ENCODE data around the gene ZDHHC17.

The ZDHHC17 gene

GRCh38 chr12:76883811-76884210 is 119.9 kb downstream of the ZDHHC17 start:
- no peak for DNase-seq (ENCODE audit: extremely low read depth, low read depth)
- H3K4me3 ChIP-seq (replicated peaks; ENCODE audit: low read depth, low read length): no peak overlapping the region
- TF ChIP-seq, protein P1, sequence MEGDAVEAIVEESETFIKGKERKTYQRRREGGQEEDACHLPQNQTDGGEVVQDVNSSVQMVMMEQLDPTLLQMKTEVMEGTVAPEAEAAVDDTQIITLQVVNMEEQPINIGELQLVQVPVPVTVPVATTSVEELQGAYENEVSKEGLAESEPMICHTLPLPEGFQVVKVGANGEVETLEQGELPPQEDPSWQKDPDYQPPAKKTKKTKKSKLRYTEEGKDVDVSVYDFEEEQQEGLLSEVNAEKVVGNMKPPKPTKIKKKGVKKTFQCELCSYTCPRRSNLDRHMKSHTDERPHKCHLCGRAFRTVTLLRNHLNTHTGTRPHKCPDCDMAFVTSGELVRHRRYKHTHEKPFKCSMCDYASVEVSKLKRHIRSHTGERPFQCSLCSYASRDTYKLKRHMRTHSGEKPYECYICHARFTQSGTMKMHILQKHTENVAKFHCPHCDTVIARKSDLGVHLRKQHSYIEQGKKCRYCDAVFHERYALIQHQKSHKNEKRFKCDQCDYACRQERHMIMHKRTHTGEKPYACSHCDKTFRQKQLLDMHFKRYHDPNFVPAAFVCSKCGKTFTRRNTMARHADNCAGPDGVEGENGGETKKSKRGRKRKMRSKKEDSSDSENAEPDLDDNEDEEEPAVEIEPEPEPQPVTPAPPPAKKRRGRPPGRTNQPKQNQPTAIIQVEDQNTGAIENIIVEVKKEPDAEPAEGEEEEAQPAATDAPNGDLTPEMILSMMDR (IDR thresholded peaks at IDR 0.05; ENCODE audit: low read depth, low read length, missing control alignments): no peak

GRCh38 chr12:76888775-76889174 is 124.9 kb downstream of the ZDHHC17 start:
- TF ChIP-seq, protein P1 (IDR thresholded peaks at IDR 0.05; ENCODE audit: low read depth, low read length, missing control alignments): no peak
- no peak for DNase-seq (ENCODE audit: extremely low read depth, low read depth)
- H3K4me3 ChIP-seq (replicated peaks; ENCODE audit: low read depth, low read length): no peak overlapping the region

DNA sequence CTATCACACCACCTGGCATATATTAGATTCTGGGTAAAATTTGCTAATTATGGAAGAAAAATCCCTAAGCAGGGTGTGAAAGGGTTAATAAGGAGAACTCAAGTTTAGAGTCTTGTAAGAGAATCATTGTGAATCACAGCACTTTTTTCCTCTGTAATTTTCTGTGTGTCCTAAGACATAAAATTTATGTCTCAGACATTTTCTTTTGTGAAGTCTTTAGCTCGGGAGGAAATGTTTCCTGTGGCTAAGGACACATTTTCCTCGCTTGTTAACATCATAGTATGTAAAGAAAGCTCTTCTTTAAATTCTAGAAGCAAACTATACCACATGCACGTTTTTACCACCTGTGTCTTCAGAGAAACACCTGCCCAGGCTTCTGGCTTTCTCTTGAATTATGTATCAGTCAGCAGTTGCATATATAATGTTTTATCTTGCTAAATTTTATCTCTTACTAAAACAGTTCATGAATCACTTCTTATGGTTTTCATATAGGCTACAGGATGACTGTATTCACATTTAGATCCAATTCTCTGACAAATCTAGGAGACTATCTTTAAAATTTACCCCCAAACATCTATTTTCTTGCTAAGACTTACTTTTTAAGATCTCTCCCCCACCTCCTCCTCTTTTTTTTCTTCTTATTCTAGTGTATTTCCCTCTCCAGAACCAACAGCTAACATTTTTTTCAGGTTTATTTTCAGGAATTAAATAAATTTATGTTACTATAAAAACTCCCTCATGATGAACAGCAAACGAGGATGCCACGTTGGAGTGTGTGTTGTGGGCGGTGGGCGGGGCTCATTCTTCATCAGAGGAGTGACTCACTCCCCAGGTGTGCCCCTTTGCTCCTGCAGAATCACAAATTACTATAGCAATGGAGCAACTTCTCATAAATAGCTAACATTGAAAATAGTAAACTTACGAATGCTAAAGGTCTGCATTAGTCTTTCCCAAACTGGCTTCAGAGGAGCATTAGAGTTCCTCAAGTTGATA is 126.5 kb downstream of the ZDHHC17 start:
- DNase-seq (ENCODE audit: extremely low read depth, low read depth): no peak
- H3K4me3 ChIP-seq (replicated peaks; ENCODE audit: low read depth, low read length): no peak overlapping the region
- TF ChIP-seq, protein P1 (IDR thresholded peaks at IDR 0.05; ENCODE audit: low read depth, low read length, missing control alignments): no peak

- H3K4me3 ChIP-seq (replicated peaks; ENCODE audit: low read depth, low read length): no peak overlapping the region
- DNase-seq (ENCODE audit: extremely low read depth, low read depth): no peak
- TF ChIP-seq, protein P1 (IDR thresholded peaks at IDR 0.05; ENCODE audit: low read depth, low read length, missing control alignments): no peak
These were observed 127.7 kb downstream of the ZDHHC17 start for GRCh38 chr12:76891609-76892008.

DNA sequence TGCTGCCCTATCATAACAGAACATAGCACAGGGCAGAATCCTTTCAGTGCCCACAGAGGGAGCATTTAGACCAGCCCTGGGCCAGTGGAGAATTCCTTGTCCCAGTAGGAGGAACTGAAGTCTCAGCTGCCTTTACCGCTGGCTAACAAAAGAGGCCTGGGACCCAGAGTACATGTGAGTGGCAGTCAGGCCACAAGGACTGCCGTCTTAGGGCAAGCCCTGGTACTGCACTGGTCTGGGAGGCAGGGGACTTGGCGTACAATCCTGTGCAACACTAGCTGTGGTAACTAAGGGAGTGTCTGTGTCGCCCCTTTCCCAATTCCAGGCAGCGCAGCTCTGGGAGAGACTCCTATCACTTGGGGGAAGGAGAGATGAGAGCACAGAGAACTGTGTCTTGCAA is 131.9 kb downstream of the ZDHHC17 start:
- H3K4me3 ChIP-seq (replicated peaks; ENCODE audit: low read depth, low read length): no peak overlapping the region
- DNase-seq (ENCODE audit: extremely low read depth, low read depth): no peak
- TF ChIP-seq, protein P1 (IDR thresholded peaks at IDR 0.05; ENCODE audit: low read depth, low read length, missing control alignments): no peak

DNA sequence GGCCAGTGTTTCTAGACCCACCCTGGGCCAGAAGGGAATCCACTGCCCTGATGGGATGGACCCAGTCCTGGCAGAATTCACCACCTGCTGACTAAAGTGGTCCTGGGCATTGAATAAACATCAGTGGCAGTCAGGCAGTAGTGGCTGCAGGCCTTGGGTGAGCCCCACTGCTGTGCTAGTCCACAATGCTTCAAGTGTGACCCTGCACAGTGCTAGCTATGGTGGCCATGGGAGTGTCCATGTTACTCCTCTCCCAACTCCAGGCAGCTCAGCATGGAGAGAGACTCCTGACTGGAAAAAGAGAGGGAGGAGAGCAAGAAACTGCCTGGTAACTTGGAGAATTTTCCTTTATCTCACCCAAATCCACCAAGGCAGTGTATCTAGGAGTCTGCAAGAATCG is 132.4 kb downstream of the ZDHHC17 start:
- TF ChIP-seq, protein P1 (IDR thresholded peaks at IDR 0.05; ENCODE audit: low read depth, low read length, missing control alignments): no peak
- DNase-seq (ENCODE audit: extremely low read depth, low read depth): no peak
- H3K4me3 ChIP-seq (replicated peaks; ENCODE audit: low read depth, low read length): no peak overlapping the region

Measured in HFF-Myc (cell line).